ENCODE results near the gene ADAM11.
A peak's percentile ranks its signal among the peaks of the same experiment; 100 is the strongest.

ADAM11 gene

GRCh38 chr17:44757045-44757917 lies 1.5 kb upstream of the ADAM11 start:
- no peak for DNase-seq (ENCODE audit: low spot score)

- DNase-seq (ENCODE audit: low spot score), result no peak
Measured at GRCh38 chr17:44757918-44758413, 822 bp upstream of the ADAM11 start.

GRCh38 chr17:44759086-44759915 lies 513 bp downstream of the ADAM11 start:
- no peak for DNase-seq (ENCODE audit: low spot score)

DNA sequence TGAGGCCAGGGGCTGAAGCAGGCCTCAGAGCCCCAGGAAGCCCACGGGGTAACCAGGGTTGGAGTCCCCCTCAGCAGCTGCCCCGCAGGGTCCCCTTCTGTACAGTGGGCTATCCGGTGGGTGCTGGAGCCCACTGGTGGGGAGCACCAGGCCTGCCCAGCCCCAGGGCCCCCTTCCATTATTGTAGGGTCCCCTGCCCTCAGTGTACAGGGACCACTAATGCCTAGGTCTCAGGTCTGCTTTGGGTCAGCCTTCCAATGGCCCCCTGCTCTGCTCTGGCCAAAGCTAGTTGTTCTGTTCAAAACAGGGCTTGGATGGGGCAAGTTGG lies 1.1 kb downstream of the ADAM11 start:
- DNase-seq (ENCODE audit: low spot score), result no peak

- DNase-seq (ENCODE audit: low spot score), result no peak
Measured at GRCh38 chr17:44760474-44761308, 1.9 kb downstream of the ADAM11 start.

DNA sequence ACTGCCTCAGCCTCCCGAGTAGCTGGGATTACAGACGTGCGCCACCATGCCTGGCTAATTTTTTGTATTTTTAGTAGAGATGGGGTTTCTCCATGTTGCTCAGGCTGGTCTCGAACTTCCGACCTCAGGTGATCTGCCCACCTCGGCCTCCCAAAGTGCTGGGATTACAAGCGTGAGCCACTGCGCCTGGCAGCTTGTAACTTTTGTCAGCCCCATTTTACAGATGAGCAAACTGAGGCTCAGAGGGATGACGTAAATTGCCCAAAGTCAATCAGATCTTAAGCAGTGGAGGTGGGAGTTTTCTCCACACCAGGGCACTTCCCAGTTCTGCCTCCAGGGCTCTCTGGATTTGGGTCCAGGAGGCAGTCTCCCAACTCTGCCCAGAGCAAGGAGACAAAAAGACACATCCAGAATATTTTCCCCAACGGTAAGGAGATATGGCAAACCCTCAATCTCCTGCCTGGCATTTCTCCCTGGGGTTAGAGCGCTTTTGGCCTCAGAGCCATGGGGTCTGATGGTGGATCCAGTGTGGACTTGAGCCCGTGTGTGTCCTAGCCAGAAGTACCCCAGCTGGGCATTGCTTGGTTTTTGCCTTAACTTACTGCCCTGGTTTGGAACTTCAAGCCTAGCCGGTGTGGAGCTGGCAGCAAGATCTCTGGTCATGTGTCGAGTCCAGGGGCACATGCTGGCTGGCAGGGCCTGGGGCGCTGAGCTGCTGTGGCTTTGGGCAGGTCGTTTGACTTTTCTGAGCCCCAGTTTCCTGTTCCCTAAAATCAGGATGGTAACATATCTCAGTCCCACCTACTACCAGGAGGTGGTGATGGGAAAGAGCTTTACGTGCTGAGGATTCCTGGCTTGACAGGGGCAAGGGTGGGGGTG lies 3.4 kb downstream of the ADAM11 start:
- DNase-seq (ENCODE audit: low spot score), result no peak

DNA sequence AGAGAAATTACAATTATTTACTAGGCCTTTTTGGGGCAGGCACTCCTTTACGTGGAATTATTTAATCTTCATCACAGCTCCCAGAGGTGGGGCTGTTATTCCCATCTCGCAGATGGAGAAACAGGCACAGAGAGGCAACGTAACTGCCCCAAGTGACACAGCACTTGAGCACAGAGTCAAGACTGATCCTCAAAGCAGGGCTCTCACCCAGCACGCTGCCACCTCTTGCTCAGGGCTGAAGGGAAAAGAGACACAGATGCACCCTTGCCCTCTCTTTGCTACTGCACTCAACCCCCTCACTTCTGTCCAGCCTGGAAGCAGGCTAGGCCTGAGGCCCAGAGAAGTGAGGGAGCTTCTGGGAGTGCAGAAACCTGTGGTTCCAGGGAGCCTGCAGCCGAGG lies 4.4 kb downstream of the ADAM11 start:
- no peak for DNase-seq (ENCODE audit: low spot score)

DNA sequence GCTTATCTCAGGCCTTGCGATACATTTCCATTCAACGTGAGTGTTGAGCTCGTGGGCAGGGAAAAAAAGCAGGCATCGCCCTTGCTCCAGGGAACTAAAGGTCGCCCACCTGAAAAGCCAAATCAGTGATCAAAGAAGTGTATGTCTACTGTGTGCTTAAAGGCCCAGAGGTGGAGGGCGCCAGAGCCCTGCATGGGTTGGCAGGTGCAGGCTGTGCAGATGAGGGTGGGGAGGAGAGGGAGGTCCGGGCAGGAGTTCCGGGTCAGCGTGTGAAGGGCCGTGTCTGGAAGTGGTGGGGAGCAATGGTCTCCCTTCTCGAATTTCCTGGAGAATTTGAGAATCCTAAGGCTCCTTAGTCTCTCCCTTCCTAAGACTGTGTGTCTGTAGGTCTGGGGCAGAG lies 7.2 kb downstream of the ADAM11 start:
- no peak for DNase-seq (ENCODE audit: low spot score)

DNA sequence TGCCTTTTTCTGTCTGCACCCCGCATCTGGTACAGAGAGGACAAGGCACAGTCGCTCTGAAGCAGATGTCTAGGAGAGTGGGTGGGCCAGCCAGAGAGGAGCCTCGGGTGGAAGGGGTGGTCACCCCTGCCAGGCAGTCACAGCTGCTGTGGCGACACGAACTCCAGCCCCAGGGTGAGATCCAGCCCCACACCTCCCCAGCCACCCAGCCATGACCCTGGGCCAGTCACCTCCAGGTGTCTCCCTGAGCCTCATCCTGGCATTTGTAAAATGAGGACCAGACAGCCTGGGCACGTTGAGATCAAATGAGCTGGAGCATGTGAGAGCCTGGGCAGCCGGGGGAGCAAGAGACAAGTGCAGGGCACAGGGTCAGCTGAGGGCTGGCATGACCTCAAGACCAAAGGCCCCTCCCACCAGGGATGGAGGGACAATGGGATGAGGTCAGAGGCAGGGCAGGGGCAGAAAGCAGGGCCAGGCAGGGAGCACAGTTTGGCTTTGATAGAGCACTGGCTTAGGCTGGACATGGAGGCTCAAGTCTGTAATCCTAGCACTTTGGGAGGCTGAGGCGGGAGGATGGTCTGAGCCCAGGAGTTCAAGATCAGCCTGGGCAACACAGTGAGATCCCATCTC lies 7.7 kb downstream of the ADAM11 start:
- peak; percentile 70 for DNase-seq (ENCODE audit: low spot score)

DNA sequence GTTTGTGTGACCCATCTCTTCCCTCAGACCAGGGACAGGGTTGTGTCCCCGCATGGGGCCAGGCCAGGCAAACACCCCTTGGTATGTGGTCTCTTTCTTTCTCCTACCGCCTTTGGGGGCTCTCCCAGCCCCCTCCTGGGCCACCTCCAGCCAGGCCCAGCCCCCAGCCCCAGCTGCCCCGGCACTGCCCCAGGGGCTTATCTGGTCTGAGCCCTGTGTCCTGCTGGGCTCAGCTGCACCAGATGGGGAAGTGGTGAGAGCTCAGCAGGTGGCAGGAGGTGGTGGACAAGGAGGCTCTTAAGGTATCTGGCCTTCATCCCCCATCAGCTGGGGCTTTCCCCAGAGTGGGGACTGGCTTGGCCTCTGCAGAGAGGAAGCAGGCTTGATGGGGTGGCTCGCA lies 8.7 kb downstream of the ADAM11 start:
- DNase-seq (ENCODE audit: low spot score), result no peak

- DNase-seq (ENCODE audit: low spot score), result no peak
Measured at GRCh38 chr17:44768505-44769142, 9.8 kb downstream of the ADAM11 start.

GRCh38 chr17:44769230-44769629 lies 10.4 kb downstream of the ADAM11 start:
- DNase-seq (ENCODE audit: low spot score), result no peak

DNA sequence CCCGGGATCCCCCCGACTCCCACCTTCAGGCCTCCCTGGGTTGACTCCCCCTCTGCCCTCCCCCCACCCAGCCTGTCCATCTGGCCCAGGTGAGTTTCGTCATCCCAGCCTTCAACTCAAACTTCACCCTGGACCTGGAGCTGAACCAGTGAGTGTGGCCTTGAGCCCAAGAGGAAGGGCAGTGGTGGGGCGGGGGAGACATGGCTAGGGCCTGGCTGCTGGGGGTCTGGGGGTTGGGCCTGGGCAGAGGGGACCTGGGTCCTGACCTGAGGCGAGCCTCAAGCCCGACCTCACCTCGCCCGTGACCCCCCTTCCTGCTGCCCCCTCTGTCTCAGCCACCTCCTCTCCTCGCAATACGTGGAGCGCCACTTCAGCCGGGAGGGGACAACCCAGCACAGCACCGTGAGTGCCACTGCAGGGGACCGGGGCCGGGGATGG lies 10.9 kb downstream of the ADAM11 start:
- no peak for DNase-seq (ENCODE audit: low spot score)

GRCh38 chr17:44770166-44770925 lies 11.6 kb downstream of the ADAM11 start:
- no peak for DNase-seq (ENCODE audit: low spot score)

- DNase-seq (ENCODE audit: low spot score), result no peak
Measured at GRCh38 chr17:44772308-44773045, 13.7 kb downstream of the ADAM11 start.

DNA sequence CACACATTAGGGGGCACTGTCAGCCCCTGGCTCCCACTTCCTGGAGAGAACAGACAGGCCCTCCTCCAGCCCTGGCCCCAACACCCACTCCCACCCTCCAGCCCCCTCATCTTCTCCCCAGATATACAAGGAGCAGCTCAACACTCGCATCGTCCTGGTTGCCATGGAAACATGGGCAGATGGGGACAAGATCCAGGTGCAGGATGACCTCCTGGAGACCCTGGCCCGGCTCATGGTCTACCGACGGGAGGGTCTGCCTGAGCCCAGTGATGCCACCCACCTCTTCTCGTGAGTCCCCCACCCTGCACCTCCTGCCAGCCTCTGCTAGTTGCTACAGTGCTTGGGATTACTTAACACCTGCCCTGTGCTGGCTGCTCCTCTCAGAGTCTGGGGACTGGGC lies 14.4 kb downstream of the ADAM11 start:
- DNase-seq (ENCODE audit: low spot score), result no peak

- DNase-seq (ENCODE audit: low spot score), result peak; percentile 80
Measured at GRCh38 chr17:44774271-44775135, 15.7 kb downstream of the ADAM11 start.

All from putamen (tissue), 1 donor.